Ammon's horn (tissue), 1 donor: ENCODE results near the gene ADGRV1.

Experiments
- DNase-seq: peaks from one replicate; pipeline ENCODE4 v3.0.0-alpha.2; 2016; ENCODE audit warnings: low spot score

The ADGRV1 gene

GRCh38 chr5:91141642-91142041, 583.0 kb downstream of the ADGRV1 start:
- DNase-seq = no peak

DNA sequence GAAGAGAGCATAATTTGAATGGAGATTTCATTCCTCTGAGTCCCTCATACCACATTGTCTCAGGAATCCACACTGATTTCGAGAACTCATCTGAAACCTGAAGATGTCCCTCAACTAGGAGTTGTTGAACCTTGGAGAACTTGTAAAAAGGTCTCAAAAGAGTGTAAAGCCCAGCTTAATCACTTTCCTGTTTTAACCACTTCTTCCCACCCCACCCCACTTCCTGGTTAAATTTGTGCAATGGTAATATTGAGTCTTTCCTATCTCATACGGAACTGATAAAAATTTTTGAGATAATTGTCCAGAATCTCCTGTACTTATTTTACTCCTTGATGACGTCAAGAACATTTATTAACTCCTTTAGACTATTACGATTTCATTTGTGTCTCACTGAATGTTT, 583.8 kb downstream of the ADGRV1 start:
- DNase-seq = no peak

- peak; percentile 66 for DNase-seq
Observed at GRCh38 chr5:91142819-91143218, 584.2 kb downstream of the ADGRV1 start.

DNA sequence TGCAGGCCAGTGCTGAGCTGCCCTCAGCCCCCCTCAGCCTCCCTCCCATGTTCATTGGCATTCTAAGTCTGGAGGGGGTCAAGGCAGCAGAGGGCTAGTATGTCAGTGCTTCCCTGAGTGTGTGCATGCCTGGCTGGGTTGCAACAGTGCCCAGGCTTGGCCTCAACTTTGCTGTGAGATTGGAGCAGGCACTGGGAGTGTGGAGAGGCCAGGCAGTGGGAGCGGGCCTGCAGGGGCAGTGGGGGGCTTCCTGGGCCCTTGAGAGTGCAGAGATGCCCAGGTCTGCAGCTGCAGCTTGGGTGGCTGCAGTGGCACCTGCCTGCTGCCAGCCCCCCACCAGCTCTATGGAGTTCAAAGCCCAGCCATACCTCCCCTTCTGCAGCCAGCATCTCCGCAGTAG, 585.2 kb downstream of the ADGRV1 start:
- no peak for DNase-seq

- DNase-seq = no peak
Observed at GRCh38 chr5:91144491-91145332, 586.1 kb downstream of the ADGRV1 start.

DNA sequence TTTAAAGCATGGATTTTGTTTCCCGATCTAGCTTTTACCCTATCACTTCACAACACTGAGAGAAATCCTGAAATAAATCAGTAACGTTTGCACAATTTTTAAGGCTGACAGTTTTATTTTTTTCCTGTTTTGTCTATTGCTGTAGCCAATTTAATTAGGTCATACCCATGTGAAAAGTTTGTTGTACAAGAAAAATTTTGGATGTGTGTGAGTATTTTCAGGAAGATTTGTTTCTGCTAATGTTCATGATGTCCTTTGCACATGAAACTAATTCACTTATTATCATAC, 586.7 kb downstream of the ADGRV1 start:
- DNase-seq = no peak

DNA sequence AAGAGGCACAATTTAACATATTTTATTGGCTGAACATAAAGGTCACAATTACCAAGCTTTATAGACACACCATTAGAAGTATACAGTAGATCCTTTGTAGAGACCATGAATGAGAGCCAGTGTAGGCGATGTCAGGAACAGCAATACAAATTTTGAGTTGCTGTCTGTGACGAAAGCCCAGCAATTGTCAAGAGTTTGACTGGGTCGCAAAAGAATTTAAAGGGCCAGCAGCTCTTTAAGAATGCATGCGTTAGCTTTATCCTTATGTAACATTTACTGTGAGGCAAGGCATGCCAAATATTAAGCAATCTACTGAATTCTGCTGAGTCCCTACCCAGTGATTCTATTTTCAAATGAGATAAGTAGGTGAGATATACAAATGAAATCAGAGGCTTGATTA, 587.6 kb downstream of the ADGRV1 start:
- no peak for DNase-seq

DNA sequence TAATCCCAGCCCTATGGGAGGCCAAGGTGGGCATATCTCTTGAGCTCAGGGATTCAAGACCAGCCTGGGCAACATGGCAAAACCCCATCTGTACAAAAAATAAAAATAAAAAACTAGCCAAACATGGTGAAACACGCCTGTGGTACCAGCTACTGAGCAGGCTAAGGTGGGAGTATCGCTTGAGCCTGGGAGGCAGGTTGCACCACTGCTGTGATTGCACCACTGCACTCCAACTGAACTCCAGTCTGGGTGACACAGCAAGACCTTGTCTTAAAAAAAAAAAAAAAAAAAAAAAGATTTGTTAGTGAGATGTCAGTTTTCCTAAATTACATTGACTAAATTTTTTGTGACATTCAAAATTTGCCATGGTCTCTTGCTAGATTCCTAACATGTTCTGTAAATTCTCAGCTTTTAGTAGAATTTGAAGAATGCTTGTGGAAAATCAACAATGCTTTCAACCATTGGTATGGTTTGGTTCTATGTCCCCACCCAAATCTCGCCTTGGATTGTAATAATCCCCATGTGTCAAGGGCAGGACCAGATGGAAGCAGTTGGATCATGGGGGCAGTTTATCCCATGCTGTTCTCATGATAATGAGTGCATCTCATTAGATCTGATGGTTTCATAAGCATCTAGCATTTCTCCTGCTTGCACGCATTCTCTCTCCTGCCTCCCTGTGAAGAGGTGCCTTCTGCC, 588.5 kb downstream of the ADGRV1 start:
- no peak for DNase-seq

- DNase-seq = no peak
Observed at GRCh38 chr5:91150234-91150633, 591.6 kb downstream of the ADGRV1 start.

GRCh38 chr5:91150636-91151035, 592.0 kb downstream of the ADGRV1 start:
- no peak for DNase-seq

GRCh38 chr5:91151947-91152346, 593.4 kb downstream of the ADGRV1 start:
- no peak for DNase-seq

- DNase-seq = no peak
Observed at GRCh38 chr5:91154338-91154737, 595.7 kb downstream of the ADGRV1 start.

- no peak for DNase-seq
Observed at GRCh38 chr5:91155274-91155673, 596.7 kb downstream of the ADGRV1 start.

DNA sequence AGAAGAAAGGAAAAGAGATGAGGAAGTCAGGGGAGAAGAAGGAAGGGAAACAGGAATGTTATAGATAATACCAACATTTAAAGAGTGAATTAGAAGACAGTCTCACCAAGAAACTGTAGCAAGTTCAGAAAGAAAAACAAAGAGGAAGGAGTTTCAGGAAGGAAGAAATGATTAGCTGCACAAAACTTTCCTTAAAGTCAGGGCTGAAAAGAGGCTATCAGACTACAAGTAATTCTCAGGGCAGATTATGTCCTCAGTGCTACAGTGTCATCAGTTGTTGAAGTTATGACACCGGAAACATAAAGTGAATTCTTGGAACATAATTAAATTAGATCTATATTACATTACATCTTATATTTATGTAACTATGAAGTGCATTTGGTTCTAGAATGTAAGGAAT, 597.6 kb downstream of the ADGRV1 start:
- DNase-seq = no peak

DNA sequence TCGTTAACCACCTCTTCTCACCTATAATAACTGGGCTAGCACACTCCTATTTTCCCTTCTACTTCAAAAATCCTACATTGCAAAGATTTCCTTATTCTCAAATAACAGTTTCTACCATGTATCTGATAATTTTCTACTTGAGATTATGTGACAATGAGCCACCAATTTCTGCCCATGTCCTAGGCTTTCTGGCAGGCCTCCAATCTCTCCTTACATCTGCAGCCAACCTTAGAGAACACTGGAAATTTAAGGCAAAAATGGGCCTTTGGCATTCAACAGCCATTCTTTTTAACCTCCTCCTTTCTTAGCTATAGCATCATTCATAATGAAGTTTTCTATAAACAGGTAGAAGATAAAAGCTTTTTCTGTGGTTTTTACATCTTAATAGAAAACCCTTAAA, 599.4 kb downstream of the ADGRV1 start:
- no peak for DNase-seq

DNA sequence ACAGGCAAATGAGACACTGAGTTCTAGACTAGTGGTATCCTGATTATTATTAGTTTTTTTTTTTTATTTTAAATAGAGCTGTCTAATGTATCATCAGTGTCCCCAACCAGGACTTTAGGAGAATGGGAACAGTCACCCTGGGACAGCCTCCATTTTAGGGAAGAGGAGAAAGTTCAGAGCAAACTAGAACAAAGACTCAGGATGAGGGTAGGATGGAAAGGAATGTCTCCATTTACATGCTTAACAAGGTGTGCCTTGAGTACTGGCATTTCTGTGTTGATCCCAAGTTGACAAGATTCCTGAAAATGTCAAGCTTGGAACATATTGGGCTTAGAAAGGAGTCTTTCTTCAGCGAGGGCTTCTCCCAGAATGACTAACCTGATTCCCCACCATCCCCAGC, 601.0 kb downstream of the ADGRV1 start:
- no peak for DNase-seq

DNA sequence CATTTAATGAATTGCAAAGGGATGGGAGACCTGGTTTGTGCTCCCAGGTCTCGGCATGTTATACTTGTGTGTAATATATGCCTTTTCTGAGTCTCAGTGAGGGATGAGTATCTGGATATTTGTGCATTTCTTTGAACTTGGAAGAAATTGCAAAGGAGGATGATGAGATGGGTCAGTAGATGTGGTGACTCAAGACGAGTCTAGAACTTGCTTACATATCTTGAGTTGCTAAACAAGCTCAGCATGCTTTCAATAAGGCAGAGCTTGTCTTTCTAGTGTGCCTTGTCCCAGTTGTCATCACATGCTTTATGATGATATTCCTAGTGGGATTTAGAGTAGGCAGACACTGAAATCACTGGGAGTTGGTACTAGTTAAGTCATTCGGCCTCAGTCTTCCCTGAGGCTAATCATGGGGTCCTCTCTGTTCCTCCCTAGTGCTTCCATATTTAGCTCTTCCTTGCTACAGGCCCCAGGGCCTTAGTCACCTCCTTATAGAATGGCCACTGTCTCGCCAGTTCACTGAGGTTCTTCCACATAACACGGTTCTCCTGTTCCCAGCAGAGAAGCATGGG, 602.2 kb downstream of the ADGRV1 start:
- DNase-seq = no peak

GRCh38 chr5:91162534-91163381, 604.2 kb downstream of the ADGRV1 start:
- DNase-seq = peak; percentile 69

GRCh38 chr5:91164424-91164823, 605.8 kb downstream of the ADGRV1 start:
- DNase-seq = peak; percentile 56

GRCh38 chr5:91166059-91166807, 607.6 kb downstream of the ADGRV1 start:
- DNase-seq = no peak

- no peak for DNase-seq
Observed at GRCh38 chr5:91168859-91169258, 610.3 kb downstream of the ADGRV1 start.

DNA sequence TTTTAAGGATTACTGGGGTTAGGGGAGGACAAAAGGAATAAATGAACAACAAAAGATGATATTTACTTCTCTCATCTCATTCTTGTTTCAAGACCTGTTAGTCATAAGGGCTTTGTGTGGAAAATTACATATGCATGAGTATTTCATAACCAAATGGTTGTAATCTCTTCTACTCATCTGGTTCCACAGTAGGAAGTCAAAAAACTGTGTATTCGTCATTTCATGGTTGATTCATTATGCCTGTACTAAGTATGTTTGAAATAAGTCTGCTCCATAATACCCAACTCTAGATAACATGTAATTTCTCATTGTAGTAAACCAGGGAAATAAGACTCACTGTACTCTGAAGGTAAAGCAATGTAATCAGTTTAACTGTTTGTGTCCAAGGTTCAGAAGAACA, 611.7 kb downstream of the ADGRV1 start:
- no peak for DNase-seq
